ENCODE measurements around the gene MAPK8IP2.

MAPK8IP2 gene

GRCh38 chr22:50585238-50585637, 15.4 kb upstream of the MAPK8IP2 start:
- TF ChIP-seq, protein P1, sequence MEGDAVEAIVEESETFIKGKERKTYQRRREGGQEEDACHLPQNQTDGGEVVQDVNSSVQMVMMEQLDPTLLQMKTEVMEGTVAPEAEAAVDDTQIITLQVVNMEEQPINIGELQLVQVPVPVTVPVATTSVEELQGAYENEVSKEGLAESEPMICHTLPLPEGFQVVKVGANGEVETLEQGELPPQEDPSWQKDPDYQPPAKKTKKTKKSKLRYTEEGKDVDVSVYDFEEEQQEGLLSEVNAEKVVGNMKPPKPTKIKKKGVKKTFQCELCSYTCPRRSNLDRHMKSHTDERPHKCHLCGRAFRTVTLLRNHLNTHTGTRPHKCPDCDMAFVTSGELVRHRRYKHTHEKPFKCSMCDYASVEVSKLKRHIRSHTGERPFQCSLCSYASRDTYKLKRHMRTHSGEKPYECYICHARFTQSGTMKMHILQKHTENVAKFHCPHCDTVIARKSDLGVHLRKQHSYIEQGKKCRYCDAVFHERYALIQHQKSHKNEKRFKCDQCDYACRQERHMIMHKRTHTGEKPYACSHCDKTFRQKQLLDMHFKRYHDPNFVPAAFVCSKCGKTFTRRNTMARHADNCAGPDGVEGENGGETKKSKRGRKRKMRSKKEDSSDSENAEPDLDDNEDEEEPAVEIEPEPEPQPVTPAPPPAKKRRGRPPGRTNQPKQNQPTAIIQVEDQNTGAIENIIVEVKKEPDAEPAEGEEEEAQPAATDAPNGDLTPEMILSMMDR (IDR thresholded peaks at IDR 0.05; ENCODE audit: borderline replicate concordance, extremely low read depth, low read length, poor library complexity, severe bottlenecking) = no peak
- TF ChIP-seq EZH2 (IDR thresholded peaks at IDR 0.05; ENCODE audit: borderline replicate concordance, low read depth, low read length, severe bottlenecking) = no peak
- Histone ChIP-seq H3K4me1 (ENCODE audit: insufficient read depth, low read length) (peaks cover 25% of the 10 kb centered on the region), H3K79me2 (ENCODE audit: insufficient read depth, low read length) (peaks cover 24% of the 10 kb centered on the region), H3K4me3 (ENCODE audit: low read depth in 1 of 2, low read length in 2 of 2) (no peak overlapping the region), H4K20me1 (ENCODE audit: insufficient read depth, low read length) (peaks cover 12% of the 10 kb centered on the region; the same call in 1 of the 2 replicates), H2AFZ (ENCODE audit: low read depth, low read length) (no peak overlapping the region), H3K36me3 (ENCODE audit: insufficient read depth, low read length) (peaks cover 16% of the 10 kb centered on the region), H3K4me2 (ENCODE audit: insufficient read depth, low read length) (no peak overlapping the region), H3K27me3 (ENCODE audit: insufficient read depth, low read length, poor library complexity) (no peaks in the 10 kb centered on the region), H3K27ac (ENCODE audit: low read length) (no peak overlapping the region), H3K9ac (ENCODE audit: low read depth, low read length) (no peak overlapping the region), H3K9me3 (ENCODE audit: insufficient read depth, low read length, severe bottlenecking) (no peaks in the 10 kb centered on the region)
- ATAC-seq (ENCODE audit: insufficient read depth, low read depth) (no peak), DNase-seq (no peak)

- H3K27ac ChIP-seq (ENCODE audit: low read length) = no peak overlapping the region
Measured at GRCh38 chr22:50585781-50586180, 14.8 kb upstream of the MAPK8IP2 start.

DNA sequence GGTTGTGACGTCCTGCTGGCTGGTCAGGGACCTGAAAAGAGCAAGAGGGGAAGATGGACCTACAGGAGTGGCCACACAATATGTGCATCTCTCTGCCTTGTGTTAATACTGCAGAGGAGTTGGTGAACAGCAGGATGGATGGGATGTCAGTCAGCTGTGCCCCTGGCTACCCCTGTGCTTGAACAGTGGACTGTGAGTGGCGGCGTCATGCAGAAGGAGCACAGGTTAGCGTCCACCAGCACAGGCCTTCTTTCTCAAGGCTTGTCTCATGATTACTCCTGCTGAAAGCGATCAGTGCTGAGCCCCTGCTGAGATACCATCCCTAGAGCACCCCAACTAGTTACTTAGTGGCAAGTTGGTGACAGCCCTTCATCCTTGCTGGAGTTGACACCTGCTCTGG, 14.2 kb upstream of the MAPK8IP2 start:
- no peak overlapping the region for H2AFZ ChIP-seq (ENCODE audit: low read depth, low read length)
- no peak overlapping the region for H3K4me3 ChIP-seq (ENCODE audit: low read depth in 1 of 2, low read length in 2 of 2)
- TF ChIP-seq, protein P1 (IDR thresholded peaks at IDR 0.05; ENCODE audit: borderline replicate concordance, extremely low read depth, low read length, poor library complexity, severe bottlenecking) = no peak
- no peak for TF ChIP-seq EZH2 (IDR thresholded peaks at IDR 0.05; ENCODE audit: borderline replicate concordance, low read depth, low read length, severe bottlenecking)
- peaks cover 6% of the 10 kb centered on the region for H3K36me3 ChIP-seq (ENCODE audit: insufficient read depth, low read length)
- H4K20me1 ChIP-seq (ENCODE audit: insufficient read depth, low read length) = 0 out of 2 replicates have a peak, but pooled peaks cover 6% of the 10 kb centered on the region
- DNase-seq (no peak), ATAC-seq (ENCODE audit: insufficient read depth, low read depth) (no peak)
- H3K27me3 ChIP-seq (ENCODE audit: insufficient read depth, low read length, poor library complexity) = no peaks in the 10 kb centered on the region
- H3K4me2 ChIP-seq (ENCODE audit: insufficient read depth, low read length) = no peak overlapping the region
- H3K27ac ChIP-seq (ENCODE audit: low read length) = no peak overlapping the region
- no peaks in the 10 kb centered on the region for H3K9me3 ChIP-seq (ENCODE audit: insufficient read depth, low read length, severe bottlenecking)
- H3K4me1 ChIP-seq (ENCODE audit: insufficient read depth, low read length) = peaks cover 15% of the 10 kb centered on the region
- peaks cover 19% of the 10 kb centered on the region for H3K79me2 ChIP-seq (ENCODE audit: insufficient read depth, low read length)
- no peak overlapping the region for H3K9ac ChIP-seq (ENCODE audit: low read depth, low read length)

More at GRCh38 chr22:50585781-50586180, 14.8 kb upstream of the MAPK8IP2 start:
- Histone ChIP-seq H3K4me2 (ENCODE audit: insufficient read depth, low read length) (no peak overlapping the region), H4K20me1 (ENCODE audit: insufficient read depth, low read length) (0 out of 2 replicates have a peak, but pooled peaks cover 9% of the 10 kb centered on the region), H3K4me1 (ENCODE audit: insufficient read depth, low read length) (peaks cover 21% of the 10 kb centered on the region), H3K36me3 (ENCODE audit: insufficient read depth, low read length) (peaks cover 12% of the 10 kb centered on the region), H2AFZ (ENCODE audit: low read depth, low read length) (no peak overlapping the region), H3K9ac (ENCODE audit: low read depth, low read length) (no peak overlapping the region), H3K27me3 (ENCODE audit: insufficient read depth, low read length, poor library complexity) (no peaks in the 10 kb centered on the region), H3K79me2 (ENCODE audit: insufficient read depth, low read length) (peaks cover 24% of the 10 kb centered on the region), H3K9me3 (ENCODE audit: insufficient read depth, low read length, severe bottlenecking) (no peaks in the 10 kb centered on the region), H3K4me3 (ENCODE audit: low read depth in 1 of 2, low read length in 2 of 2) (no peak overlapping the region)
- no peak for DNase-seq
- no peak for ATAC-seq (ENCODE audit: insufficient read depth, low read depth)
- TF ChIP-seq, protein P1 (IDR thresholded peaks at IDR 0.05; ENCODE audit: borderline replicate concordance, extremely low read depth, low read length, poor library complexity, severe bottlenecking) = no peak
- TF ChIP-seq EZH2 (IDR thresholded peaks at IDR 0.05; ENCODE audit: borderline replicate concordance, low read depth, low read length, severe bottlenecking) = no peak

Measured in DND-41 (cell line).